Fibroblast of villous mesenchyme (primary cell): ENCODE measurements around the gene FERMT3. TPM values are rescaled to one million over a fixed set of nuclear protein-coding genes. Genes with fewer than 3 reads are reported as not detected.
A peak's percentile ranks its signal among the peaks of the same experiment; 100 is the strongest.

Source experiments
- DNase-seq: peaks from one replicate; pipeline ENCODE4 v3.0.0-alpha.2; 2010; ENCODE audit warnings: low read depth
- H3K4me3 ChIP-seq: 2 replicates; pipeline ENCODE4 v1.5.1; 2011; ENCODE audit warnings: low read depth, mild to moderate bottlenecking, low read length
- CTCF ChIP-seq: IDR thresholded peaks from 2 replicates; pipeline ENCODE4 v1.5.1; 2012; ENCODE audit warnings: low read depth, mild to moderate bottlenecking, low read length; ENCODE audit not compliant: insufficient read depth
- total RNA-seq: library from RNA; depleted of rRNA; stranded (reverse); fragments of >200 nt; gene quantifications from 2 replicates; pipeline ENCODE4 v1.2.3, GENCODE V29; 2012

The FERMT3 gene
- total RNA-seq, 1 donor: 4.3 TPM

- TF ChIP-seq CTCF: no peak
- no peak for DNase-seq
- H3K4me3 ChIP-seq: no peak overlapping the region
These were observed 59.8 kb downstream of the FERMT3 start for GRCh38 chr11:64266339-64266738.

- DNase-seq: no peak
- no peak for TF ChIP-seq CTCF
- no peak overlapping the region for H3K4me3 ChIP-seq
These were observed 60.9 kb downstream of the FERMT3 start for GRCh38 chr11:64267207-64267945.

- DNase-seq: peak; percentile 88
- peak overlapping the region; percentile 76 for H3K4me3 ChIP-seq
- peak; percentile 2 for TF ChIP-seq CTCF
These were observed 61.7 kb downstream of the FERMT3 start for GRCh38 chr11:64268025-64268892.

- no peak for TF ChIP-seq CTCF
- peak; percentile 53 for DNase-seq
- H3K4me3 ChIP-seq: peak overlapping the region; percentile 76
These were observed 62.5 kb downstream of the FERMT3 start for GRCh38 chr11:64268893-64269539.

GRCh38 chr11:64269540-64270220, 63.2 kb downstream of the FERMT3 start:
- H3K4me3 ChIP-seq: peak overlapping the region; percentile 76
- DNase-seq: peak; percentile 100
- TF ChIP-seq CTCF: no peak

Other genes starting within 250 kb of the FERMT3 start
- gene COX8A, start 232.1 kb upstream of the FERMT3 start, total RNA-seq: 225 and 447 TPM in 2 replicates
- 36.4 and 38.0 TPM in 2 replicates for gene OTUB1, start 220.3 kb upstream of the FERMT3 start, total RNA-seq
- under 0.01 TPM in 2 replicates for gene FLRT1, start 170.8 kb upstream of the FERMT3 start, total RNA-seq
- gene MACROD1, start 40.6 kb upstream of the FERMT3 start, total RNA-seq: 8.6 and 12.9 TPM in 2 replicates
- 149 and 206 TPM in 2 replicates for gene STIP1, start 20.6 kb upstream of the FERMT3 start, total RNA-seq
- gene TRPT1, start 19.5 kb downstream of the FERMT3 start, total RNA-seq: 32.4 and 33.2 TPM in 2 replicates
- gene NUDT22, start 19.6 kb downstream of the FERMT3 start, total RNA-seq: 43.6 and 80.5 TPM in 2 replicates
- 6.5 and 9.3 TPM in 2 replicates for gene DNAJC4, start 23.8 kb downstream of the FERMT3 start, total RNA-seq
- 17.7 and 21.9 TPM in 2 replicates for gene VEGFB, start 27.9 kb downstream of the FERMT3 start, total RNA-seq
- gene FKBP2, start 34.4 kb downstream of the FERMT3 start, total RNA-seq: 46.7 and 47.5 TPM in 2 replicates
- 155 and 175 TPM in 2 replicates for gene PPP1R14B, start 40.2 kb downstream of the FERMT3 start, total RNA-seq
- gene PLCB3, start 44.8 kb downstream of the FERMT3 start, total RNA-seq: 53.8 and 66.5 TPM in 2 replicates
- 64.3 and 86.7 TPM in 2 replicates for gene BAD, start 77.9 kb downstream of the FERMT3 start, total RNA-seq
- gene GPR137, start 79.1 kb downstream of the FERMT3 start, total RNA-seq: 10.6 and 10.8 TPM in 2 replicates
- under 0.01 TPM in 1 of 2 replicates, not detected in the other for gene KCNK4, start 84.6 kb downstream of the FERMT3 start, total RNA-seq
- 0.32 TPM in 1 of 2 replicates, not detected in the other for gene CATSPERZ, start 93.6 kb downstream of the FERMT3 start, total RNA-seq
- gene ESRRA, start 98.8 kb downstream of the FERMT3 start, total RNA-seq: 19.3 and 23.3 TPM in 2 replicates
- 144 and 155 TPM in 2 replicates for gene TRMT112, start 110.8 kb downstream of the FERMT3 start, total RNA-seq
- gene PRDX5, start 111.4 kb downstream of the FERMT3 start, total RNA-seq: 211 and 230 TPM in 2 replicates
- 1.7 and 3.5 TPM in 2 replicates for gene CCDC88B, start 133.5 kb downstream of the FERMT3 start, total RNA-seq
- gene RPS6KA4, start 152.4 kb downstream of the FERMT3 start, total RNA-seq: 35.8 and 48.0 TPM in 2 replicates